Activated CD8-positive, alpha-beta memory T cell treated with anti-CD3 and anti-CD28 coated beads, Interleukin-2, amount 10 ng/mL, durations not matched to agents 7 days and 5 days (primary cell): ENCODE measurements around the gene OTOP2. TPM values are rescaled to one million over a fixed set of nuclear protein-coding genes. Genes with fewer than 3 reads are reported as not detected.

ENCODE experiments used
- ATAC-seq: fragments of 150-1000 bp; cut with Tn5 transposase; one replicate; pipeline ENCODE4 v1.10.0; 2021; ENCODE audit warnings: moderate library complexity
- CTCF ChIA-PET: fragments of 350-600 bp; sonication (Branson Sonifier 250); formaldehyde crosslinking; loops from one replicate; lab custom pipeline; 2021; ENCODE audit warnings: antibody characterized with exemption; lab: Charles Lee
- DNase-seq: peaks from one replicate; pipeline ENCODE4 v3.0.0-alpha.2; 2020
- H3K27ac Mint-ChIP-seq: one replicate; pipeline ENCODE4 v1.8.0; 2021; ENCODE audit warnings: mild to moderate bottlenecking, mixed read lengths
- H3K27me3 Mint-ChIP-seq: one replicate; pipeline ENCODE4 v1.8.0; 2021; ENCODE audit warnings: mixed read lengths
- H3K36me3 Mint-ChIP-seq: one replicate; pipeline ENCODE4 v1.8.0; 2021; ENCODE audit warnings: mild to moderate bottlenecking, mixed read lengths
- H3K4me1 Mint-ChIP-seq: one replicate; pipeline ENCODE4 v1.8.0; 2021; ENCODE audit warnings: mixed read lengths
- H3K4me3 Mint-ChIP-seq: one replicate; pipeline ENCODE4 v1.8.0; 2021; ENCODE audit warnings: mild to moderate bottlenecking, moderate library complexity, mixed read lengths
- H3K9me3 Mint-ChIP-seq: one replicate; pipeline ENCODE4 v1.8.0; 2022; ENCODE audit warnings: low read depth, mixed read lengths
- total RNA-seq, 2 experiments: library from RNA; stranded (reverse); gene quantifications; one replicate each; pipeline ENCODE4 v1.2.3, GENCODE V29; 2021

Gene OTOP2, protein sequence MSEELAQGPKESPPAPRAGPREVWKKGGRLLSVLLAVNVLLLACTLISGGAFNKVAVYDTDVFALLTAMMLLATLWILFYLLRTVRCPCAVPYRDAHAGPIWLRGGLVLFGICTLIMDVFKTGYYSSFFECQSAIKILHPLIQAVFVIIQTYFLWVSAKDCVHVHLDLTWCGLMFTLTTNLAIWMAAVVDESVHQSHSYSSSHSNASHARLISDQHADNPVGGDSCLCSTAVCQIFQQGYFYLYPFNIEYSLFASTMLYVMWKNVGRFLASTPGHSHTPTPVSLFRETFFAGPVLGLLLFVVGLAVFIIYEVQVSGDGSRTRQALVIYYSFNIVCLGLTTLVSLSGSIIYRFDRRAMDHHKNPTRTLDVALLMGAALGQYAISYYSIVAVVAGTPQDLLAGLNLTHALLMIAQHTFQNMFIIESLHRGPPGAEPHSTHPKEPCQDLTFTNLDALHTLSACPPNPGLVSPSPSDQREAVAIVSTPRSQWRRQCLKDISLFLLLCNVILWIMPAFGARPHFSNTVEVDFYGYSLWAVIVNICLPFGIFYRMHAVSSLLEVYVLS
- total RNA-seq = not detected

DNA sequence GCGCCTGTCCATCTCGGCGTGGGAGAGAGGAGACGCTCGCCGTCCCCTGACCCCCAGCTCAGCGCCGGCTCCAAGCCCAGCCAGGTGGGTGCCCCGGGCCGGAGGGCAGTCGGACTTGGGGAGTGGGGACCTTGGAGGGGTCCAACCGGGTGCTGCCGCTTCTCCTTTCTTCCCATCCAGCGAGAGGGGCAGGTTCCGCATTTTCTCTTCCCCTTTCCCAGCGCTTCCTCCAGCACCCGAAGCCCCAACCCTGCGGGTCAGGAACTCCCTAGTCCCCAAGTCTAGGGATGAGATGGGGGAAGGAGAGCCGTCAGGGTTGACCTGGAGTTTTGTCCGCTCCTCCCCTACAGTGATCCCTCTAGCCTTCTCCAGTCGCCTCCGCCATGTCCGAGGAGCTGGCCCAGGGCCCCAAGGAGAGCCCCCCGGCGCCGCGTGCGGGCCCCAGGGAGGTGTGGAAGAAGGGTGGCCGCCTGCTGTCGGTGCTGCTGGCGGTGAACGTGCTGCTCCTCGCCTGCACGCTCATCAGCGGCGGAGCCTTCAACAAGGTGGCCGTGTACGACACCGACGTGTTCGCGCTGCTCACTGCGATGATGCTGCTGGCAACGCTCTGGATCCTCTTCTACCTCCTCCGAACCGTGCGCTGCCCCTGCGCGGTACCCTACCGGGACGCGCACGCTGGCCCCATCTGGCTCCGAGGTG lies at the start of gene OTOP2:
TSS of gene OTOP2 (plus strand) at position 24 of the 699 bp plus-strand sequence. CDS start at position 384, 360 bp downstream.
- no peak for ATAC-seq
- Mint-ChIP-seq H3K27me3 (peaks cover 86% of the 10 kb centered on the region), H3K36me3 (no peaks in the 10 kb centered on the region), H3K27ac (no peak within 1 kb of the TSS), H3K4me1 (peaks cover 6% of the 10 kb centered on the region), H3K4me3 (no peak within 1 kb of the TSS), H3K9me3 (no peaks in the 10 kb centered on the region)
- CTCF ChIA-PET = interaction anchor here (0.5 to 8.2 kb wide), 8 partner anchors 9 to 267 kb away, joined by 3 to 116 read pairs (median 3); partner anchors contain the start of genes ATP5PD and OTOP3
- no peak for DNase-seq

DNA sequence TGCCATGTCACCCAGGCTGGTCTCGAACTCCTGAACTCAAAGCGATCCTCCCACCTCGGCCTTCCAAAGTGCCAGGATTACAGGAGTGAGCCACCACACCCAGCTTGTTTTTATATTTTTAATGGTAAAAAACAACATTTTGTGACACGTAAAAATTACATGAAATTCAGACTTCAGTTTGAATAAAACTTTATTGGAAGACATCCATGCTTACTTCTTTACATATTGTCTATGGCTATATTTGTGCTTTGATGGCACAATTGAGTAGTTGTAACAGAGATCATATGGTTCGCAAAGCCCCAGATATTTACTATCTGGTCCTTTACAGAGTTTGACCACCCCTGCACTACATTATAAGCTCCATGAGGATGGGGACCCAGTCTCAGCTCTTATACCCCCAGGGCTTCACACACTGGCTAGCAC lies 49.4 kb upstream of the OTOP2 start:
- Mint-ChIP-seq H3K4me1 (peaks cover 31% of the 10 kb centered on the region), H3K36me3 (peaks cover 8% of the 10 kb centered on the region), H3K9me3 (no peaks in the 10 kb centered on the region), H3K27me3 (peaks cover under 1% of the 10 kb centered on the region), H3K27ac (no peak overlapping the region), H3K4me3 (no peak overlapping the region)
- DNase-seq (no peak), ATAC-seq (no peak)
- CTCF ChIA-PET = interaction anchor here (0.9 to 3.9 kb wide), 8 partner anchors 10 to 174 kb away, joined by 3 to 23 read pairs (median 4); partner anchors contain the start of gene NAT9

DNA sequence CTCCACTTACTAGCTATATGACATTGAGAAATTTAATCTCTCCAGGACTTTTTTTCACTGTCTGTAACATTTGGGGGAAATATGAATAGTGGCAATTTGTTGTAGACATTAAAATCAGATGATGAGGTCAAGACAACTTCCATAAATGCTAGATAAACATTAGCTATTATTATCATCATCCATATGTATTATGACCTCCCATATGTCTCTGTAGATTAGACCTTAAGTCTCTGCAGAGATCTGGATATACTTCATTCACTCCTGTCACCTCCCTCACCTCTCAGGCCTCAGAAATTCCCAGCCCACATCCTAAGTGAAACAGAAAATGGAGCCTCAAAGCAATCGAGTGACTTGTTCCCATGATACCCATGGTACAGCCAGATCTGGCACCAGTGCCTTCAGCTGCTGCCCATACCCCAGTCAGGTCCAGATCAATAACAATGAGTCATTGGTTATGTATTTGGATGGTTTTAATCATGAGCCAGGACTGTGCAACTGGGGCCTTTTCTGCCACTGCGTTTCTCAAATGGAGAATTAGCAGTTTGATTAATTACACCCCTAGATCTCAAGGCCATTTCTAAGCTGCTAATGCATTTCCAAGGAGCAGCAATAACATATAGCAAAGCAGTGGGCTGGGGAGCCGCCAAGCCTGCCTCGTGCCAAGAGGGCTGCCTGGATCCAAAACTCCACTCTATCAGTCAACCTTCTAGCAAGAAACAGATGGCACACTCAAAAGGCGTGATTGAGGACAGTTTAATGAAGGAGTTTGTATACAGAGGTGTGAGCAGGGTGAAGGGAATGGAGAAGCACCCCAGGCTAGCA lies 48.7 kb upstream of the OTOP2 start:
- ATAC-seq (no peak), DNase-seq (no peak)
- peaks cover 31% of the 10 kb centered on the region for H3K4me1 Mint-ChIP-seq
- peaks cover 4% of the 10 kb centered on the region for H3K27me3 Mint-ChIP-seq
- CTCF ChIA-PET = interaction anchor here (0.9 to 3.9 kb wide), 6 partner anchors 10 to 174 kb away, joined by 3 to 16 read pairs (median 4); no protein-coding TSS in a partner anchor
- H3K36me3 Mint-ChIP-seq = peaks cover 8% of the 10 kb centered on the region
- H3K9me3 Mint-ChIP-seq = no peaks in the 10 kb centered on the region
- no peak overlapping the region for H3K4me3 Mint-ChIP-seq
- no peak overlapping the region for H3K27ac Mint-ChIP-seq

DNA sequence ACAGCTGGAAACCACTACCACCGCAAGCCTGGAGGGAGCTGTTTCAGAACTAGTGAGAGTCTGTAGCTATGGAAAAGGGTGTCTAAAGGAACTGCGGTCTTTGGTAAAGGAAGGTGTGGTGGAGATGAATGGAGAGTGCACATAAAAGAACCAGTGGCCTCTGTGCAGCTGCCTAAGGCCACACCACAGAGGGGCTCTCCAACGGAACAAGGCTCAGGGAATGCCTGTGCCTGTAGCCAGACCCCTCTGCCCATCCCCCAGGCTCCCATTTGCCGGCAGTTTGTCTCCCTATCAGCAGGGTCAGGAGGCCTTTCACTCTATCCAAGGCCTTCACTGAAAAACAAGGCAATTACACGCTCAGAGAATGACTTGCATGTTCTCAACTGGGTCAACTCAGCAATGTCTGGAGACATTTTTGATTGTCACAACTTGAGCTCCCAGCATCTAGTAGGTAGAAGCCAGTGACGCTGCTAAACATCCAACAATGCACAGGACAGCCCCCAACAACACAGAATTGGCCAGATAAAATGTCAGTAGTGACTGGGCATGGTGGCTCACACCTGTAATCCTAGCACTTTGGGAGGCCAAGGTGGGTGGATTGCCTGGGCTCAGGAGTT lies 48.0 kb upstream of the OTOP2 start:
- no peak overlapping the region for H3K4me3 Mint-ChIP-seq
- H3K36me3 Mint-ChIP-seq = peaks cover 7% of the 10 kb centered on the region
- H3K4me1 Mint-ChIP-seq = peaks cover 29% of the 10 kb centered on the region
- ATAC-seq = no peak
- CTCF ChIA-PET = interaction anchor here (0.9 to 3.9 kb wide), 4 partner anchors 11 to 85 kb away, joined by 3 to 16 read pairs (median 6); no protein-coding TSS in a partner anchor
- DNase-seq = no peak
- H3K27ac Mint-ChIP-seq = no peak overlapping the region
- H3K27me3 Mint-ChIP-seq = peaks cover 7% of the 10 kb centered on the region
- no peaks in the 10 kb centered on the region for H3K9me3 Mint-ChIP-seq

DNA sequence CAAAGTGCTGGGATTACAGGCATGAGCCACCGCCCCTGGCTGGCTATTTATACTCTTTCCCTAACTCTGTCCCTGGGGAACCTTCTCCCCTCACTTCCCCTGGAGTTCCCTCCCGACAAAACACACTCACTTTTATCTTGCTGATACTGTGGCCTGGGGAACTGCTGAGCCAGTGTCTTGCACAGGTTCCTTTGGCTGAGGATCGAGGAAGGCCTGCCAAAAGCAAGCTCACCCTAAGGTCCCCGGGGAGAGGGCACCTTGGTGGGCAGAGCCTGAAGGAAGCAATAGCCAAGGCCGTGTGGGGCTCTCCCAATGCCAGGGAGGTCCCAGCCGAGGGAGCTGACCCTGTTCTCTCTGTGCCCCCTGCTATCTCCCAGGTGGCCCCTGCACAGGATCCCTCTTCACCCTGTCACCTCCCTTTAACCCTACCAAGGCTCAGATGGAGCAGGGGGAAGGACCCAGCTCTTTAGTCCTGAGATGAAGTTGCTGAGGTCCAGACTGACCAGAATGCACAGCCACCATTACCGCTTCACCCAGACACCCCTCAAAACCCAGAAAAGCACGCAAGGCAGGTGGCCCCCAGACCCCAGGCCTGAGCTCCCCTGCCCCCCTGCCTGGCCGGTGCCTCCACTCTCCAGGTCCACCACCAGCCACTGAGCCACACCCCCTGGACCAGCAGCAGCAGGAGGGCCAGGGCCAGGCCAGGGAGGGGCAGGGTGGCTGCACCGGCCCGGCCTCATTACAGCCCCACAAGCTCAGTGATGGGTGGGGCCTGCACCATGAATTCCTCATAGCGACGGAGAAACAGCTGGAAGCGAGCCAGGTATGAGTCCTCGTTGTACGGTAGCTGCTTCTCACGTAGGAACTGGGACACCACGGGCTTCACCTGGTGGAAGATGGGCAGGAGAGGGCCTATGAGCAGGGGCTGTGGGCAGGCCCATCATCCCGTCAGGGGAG lies 46.2 kb upstream of the OTOP2 start:
- no peak overlapping the region for H3K27ac Mint-ChIP-seq
- no peaks in the 10 kb centered on the region for H3K36me3 Mint-ChIP-seq
- H3K9me3 Mint-ChIP-seq = no peaks in the 10 kb centered on the region
- DNase-seq (no peak), ATAC-seq (no peak)
- H3K4me3 Mint-ChIP-seq = no peak overlapping the region
- peaks cover 15% of the 10 kb centered on the region for H3K4me1 Mint-ChIP-seq
- H3K27me3 Mint-ChIP-seq = peaks cover 8% of the 10 kb centered on the region
- CTCF ChIA-PET = interaction anchor here (1.3 to 2.2 kb wide), 2 partner anchors 87 to 220 kb away, joined by 3 to 7 read pairs; no protein-coding TSS in a partner anchor

DNA sequence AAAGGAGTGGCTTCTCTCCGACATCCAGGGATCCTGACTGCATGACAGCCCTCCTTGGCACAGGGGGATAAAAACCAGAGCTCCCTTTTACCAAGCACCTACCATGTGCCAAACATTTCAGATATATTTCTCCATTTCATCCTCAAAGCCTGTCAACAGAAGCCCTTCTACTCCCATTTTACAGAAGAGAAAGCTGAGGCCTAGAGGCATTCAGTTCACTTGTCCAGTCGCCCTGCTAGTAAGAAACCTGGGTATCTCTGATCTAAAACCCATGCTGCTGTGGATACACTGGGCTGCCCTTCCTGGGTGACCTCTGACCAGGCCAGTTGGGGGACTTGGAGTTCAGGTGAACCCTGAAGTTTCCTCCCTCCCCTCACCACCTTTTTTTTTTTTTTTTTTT lies 45.4 kb upstream of the OTOP2 start:
- H3K4me3 Mint-ChIP-seq = no peak overlapping the region
- DNase-seq (no peak), ATAC-seq (no peak)
- CTCF ChIA-PET = interaction anchor here (2.2 kb wide), 1 partner anchor 87 kb away, joined by 7 read pairs; no protein-coding TSS in a partner anchor
- H3K27me3 Mint-ChIP-seq = peaks cover 11% of the 10 kb centered on the region
- no peak overlapping the region for H3K27ac Mint-ChIP-seq
- H3K9me3 Mint-ChIP-seq = no peaks in the 10 kb centered on the region
- peaks cover 13% of the 10 kb centered on the region for H3K4me1 Mint-ChIP-seq
- no peaks in the 10 kb centered on the region for H3K36me3 Mint-ChIP-seq

DNA sequence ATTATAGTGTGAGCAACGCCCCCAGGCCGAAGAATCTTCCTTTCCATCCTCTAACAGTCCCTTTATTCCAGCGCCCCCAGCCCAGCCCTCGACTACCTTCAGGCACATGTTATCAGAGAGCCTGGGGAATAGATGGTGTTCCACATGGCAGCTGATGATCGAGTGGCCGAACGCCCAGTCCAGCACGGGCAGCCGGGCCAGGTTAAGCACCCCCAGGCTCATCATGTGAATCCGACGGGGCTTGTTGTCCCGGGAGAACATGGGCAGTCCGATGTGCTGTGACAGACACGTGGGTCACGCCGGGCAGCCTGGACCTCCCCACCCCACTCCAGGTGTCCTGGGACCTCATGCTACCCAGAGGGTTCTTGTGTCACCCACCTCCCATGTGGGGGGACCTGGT lies 44.8 kb upstream of the OTOP2 start:
- CTCF ChIA-PET = interaction anchor here (0.9 to 2.2 kb wide), 3 partner anchors 17 to 88 kb away, joined by 3 to 7 read pairs (median 5); no protein-coding TSS in a partner anchor
- Mint-ChIP-seq H3K4me3 (no peak overlapping the region), H3K27me3 (peaks cover 12% of the 10 kb centered on the region), H3K27ac (no peak overlapping the region), H3K36me3 (no peaks in the 10 kb centered on the region), H3K9me3 (no peaks in the 10 kb centered on the region), H3K4me1 (peaks cover 7% of the 10 kb centered on the region)
- DNase-seq (no peak), ATAC-seq (no peak)

DNA sequence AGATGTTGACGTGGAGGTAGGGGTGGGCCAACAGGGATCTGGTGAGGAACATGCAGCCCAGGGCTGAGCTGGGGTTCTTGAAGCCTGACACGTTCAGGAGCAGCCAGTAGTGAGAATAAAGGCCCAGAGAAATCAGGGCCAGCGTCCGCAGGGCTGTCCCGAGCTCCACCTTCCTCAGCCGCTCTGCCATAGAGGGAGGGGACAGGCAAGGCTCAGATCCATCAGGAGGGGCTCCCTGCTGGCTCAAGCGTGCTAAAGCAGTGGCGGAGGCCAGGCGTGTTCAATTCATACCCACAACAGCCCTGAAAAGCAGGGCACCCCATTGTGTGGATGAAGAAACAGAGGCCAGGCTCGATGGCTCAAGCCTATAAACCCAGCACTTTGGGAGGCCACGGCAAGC lies 43.0 kb upstream of the OTOP2 start:
- Mint-ChIP-seq H3K36me3 (no peaks in the 10 kb centered on the region), H3K27me3 (peaks cover 16% of the 10 kb centered on the region), H3K27ac (no peak overlapping the region), H3K9me3 (no peaks in the 10 kb centered on the region), H3K4me1 (no peaks in the 10 kb centered on the region), H3K4me3 (no peak overlapping the region)
- ATAC-seq = no peak
- CTCF ChIA-PET = interaction anchor here (0.8 to 1.7 kb wide), 3 partner anchors 15 to 90 kb away, joined by 4 to 6 read pairs (median 4); no protein-coding TSS in a partner anchor
- no peak for DNase-seq

DNA sequence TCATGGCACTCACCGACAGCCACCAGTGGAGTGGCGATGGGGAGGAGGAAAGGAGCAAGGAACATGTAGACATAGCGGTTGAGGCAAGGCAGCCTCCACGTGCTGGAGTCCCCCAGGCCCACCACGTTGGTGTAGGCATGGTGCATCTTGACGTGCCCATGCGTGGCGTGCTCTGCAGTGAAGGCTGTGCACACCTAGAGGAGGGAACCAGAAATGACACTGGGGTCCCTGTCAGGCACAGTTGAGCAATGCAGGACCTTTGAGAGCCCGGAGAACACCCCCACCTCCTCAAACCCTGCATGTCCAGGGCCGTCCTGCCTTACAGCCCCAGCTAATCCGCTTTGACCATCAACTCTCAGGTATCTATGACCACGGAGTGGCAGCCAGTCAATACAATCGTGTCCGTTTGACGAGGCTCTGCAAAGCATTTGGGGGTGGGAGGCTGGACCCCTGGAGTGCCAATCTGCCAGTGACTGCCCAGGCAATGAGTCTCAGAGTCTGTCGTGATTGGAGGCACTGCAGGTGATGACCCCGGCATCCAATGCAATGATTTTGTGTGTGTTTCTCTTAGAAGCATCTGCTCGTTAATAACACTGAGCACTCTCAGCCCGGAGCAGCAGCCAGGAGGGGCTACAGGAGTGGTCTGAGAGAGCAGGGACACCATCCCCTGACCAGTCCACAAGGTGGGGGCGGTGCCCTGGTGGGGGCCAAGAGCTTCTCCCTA lies 41.4 kb upstream of the OTOP2 start:
- Mint-ChIP-seq H3K27me3 (peaks cover 19% of the 10 kb centered on the region), H3K4me1 (no peaks in the 10 kb centered on the region), H3K36me3 (no peaks in the 10 kb centered on the region), H3K27ac (no peak overlapping the region), H3K9me3 (no peaks in the 10 kb centered on the region), H3K4me3 (no peak overlapping the region)
- CTCF ChIA-PET = no interaction called here
- DNase-seq (no peak), ATAC-seq (no peak)

DNA sequence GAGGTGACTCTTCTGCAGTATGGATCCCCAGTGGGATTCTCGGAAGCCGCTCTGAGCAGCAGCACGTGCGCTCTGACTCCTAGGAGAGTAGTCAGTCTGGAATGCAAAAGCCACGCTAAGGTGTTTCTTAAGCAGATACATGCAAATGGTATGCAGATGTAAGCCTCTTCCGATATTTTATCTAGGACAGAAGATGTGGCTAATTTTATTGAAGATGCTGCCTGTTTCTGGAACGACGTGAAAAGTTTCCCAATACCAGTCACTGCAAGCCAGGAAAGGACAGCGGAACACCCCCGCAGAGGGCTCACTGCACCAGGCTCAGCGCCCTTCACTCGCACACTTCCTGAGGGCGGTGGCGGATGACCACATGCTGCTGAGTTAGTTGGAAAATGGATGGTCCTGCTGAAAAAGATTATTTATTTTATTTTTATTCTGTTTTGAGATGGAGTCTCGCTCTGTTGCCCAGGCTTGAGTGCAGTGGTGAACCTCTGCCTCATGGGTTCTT lies 40.8 kb upstream of the OTOP2 start:
- Mint-ChIP-seq H3K9me3 (no peaks in the 10 kb centered on the region), H3K4me1 (no peaks in the 10 kb centered on the region), H3K36me3 (no peaks in the 10 kb centered on the region), H3K4me3 (no peak overlapping the region), H3K27ac (no peak overlapping the region), H3K27me3 (peaks cover 19% of the 10 kb centered on the region)
- ATAC-seq = no peak
- CTCF ChIA-PET = no interaction called here
- no peak for DNase-seq

DNA sequence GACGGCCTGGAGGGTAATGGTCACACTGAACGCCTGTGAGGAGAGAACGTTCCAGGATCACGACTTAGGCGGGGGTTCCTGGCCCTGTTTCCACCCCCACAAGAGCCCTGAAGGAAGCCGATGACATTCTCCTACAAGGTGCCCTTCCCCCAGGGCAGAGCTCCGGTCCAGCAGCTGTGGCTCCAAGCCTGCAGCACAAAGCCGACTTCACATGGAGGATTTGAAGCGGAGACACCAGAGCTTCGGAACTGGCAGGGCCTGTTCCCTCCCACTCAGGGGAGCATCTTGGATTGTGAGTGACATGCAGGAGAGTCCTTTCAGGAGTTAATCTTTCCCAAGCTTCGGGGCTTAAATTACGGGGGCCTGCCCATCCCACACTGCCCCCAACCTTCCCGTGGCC lies 35.6 kb upstream of the OTOP2 start:
- no peak for DNase-seq
- Mint-ChIP-seq H3K36me3 (no peaks in the 10 kb centered on the region), H3K27me3 (peaks cover 33% of the 10 kb centered on the region), H3K4me3 (no peak overlapping the region), H3K9me3 (no peaks in the 10 kb centered on the region), H3K27ac (no peak overlapping the region), H3K4me1 (no peaks in the 10 kb centered on the region)
- CTCF ChIA-PET = no interaction called here
- no peak for ATAC-seq
